ENCODE results near the gene RAP1GDS1. TPM values are rescaled to one million over a fixed set of nuclear protein-coding genes. Genes with fewer than 3 reads are reported as not detected.

Gene RAP1GDS1
- total RNA-seq, 2 donors from 2014 or later = 16.7 to 34.6 TPM

- Histone ChIP-seq H3K4me1 (ENCODE audit: control insufficient read depth in 1 of 2, low read depth in 2 of 2) (no peaks in the 10 kb centered on the region), H3K27ac (no peak overlapping the region), H3K36me3 (peaks cover 5% of the 10 kb centered on the region), H3K27me3 (replicated peaks; ENCODE audit: insufficient read depth) (no peaks in the 10 kb centered on the region), H3K4me3 (no peak overlapping the region), H3K9me3 (no peaks in the 10 kb centered on the region)
- DNase-seq (ENCODE audit: low spot score) = no peak
- TF ChIP-seq CTCF (IDR thresholded peaks at IDR 0.05) = no peak
- no peak for ATAC-seq (ENCODE audit: insufficient number of reproducible peaks, low FRiP score, low read depth)
These were observed 84.7 kb downstream of the RAP1GDS1 start for GRCh38 chr4:98345838-98346237.

GRCh38 chr4:98352396-98352795 lies 91.2 kb downstream of the RAP1GDS1 start:
- Histone ChIP-seq H3K4me3 (no peak overlapping the region), H3K27ac (no peak overlapping the region), H3K9me3 (no peaks in the 10 kb centered on the region), H3K36me3 (no peaks in the 10 kb centered on the region), H3K4me1 (ENCODE audit: control insufficient read depth in 1 of 2, low read depth in 2 of 2) (no peaks in the 10 kb centered on the region), H3K27me3 (replicated peaks; ENCODE audit: insufficient read depth) (no peaks in the 10 kb centered on the region)
- no peak for ATAC-seq (ENCODE audit: insufficient number of reproducible peaks, low FRiP score, low read depth)
- TF ChIP-seq CTCF (IDR thresholded peaks at IDR 0.05) = no peak
- no peak for DNase-seq (ENCODE audit: low spot score)

GRCh38 chr4:98352940-98353339 lies 91.8 kb downstream of the RAP1GDS1 start:
- DNase-seq (ENCODE audit: low spot score) = no peak
- ATAC-seq (ENCODE audit: insufficient number of reproducible peaks, low FRiP score, low read depth) = no peak
- no peak for TF ChIP-seq CTCF (IDR thresholded peaks at IDR 0.05)
- Histone ChIP-seq H3K4me1 (ENCODE audit: control insufficient read depth in 1 of 2, low read depth in 2 of 2) (no peaks in the 10 kb centered on the region), H3K9me3 (no peaks in the 10 kb centered on the region), H3K36me3 (no peaks in the 10 kb centered on the region), H3K27me3 (replicated peaks; ENCODE audit: insufficient read depth) (no peaks in the 10 kb centered on the region), H3K4me3 (no peak overlapping the region), H3K27ac (no peak overlapping the region)

- no peaks in the 10 kb centered on the region for H3K27me3 ChIP-seq (replicated peaks; ENCODE audit: insufficient read depth)
- H3K36me3 ChIP-seq = no peaks in the 10 kb centered on the region
- no peaks in the 10 kb centered on the region for H3K4me1 ChIP-seq (ENCODE audit: control insufficient read depth in 1 of 2, low read depth in 2 of 2)
- DNase-seq (ENCODE audit: low spot score) (no peak), ATAC-seq (ENCODE audit: insufficient number of reproducible peaks, low FRiP score, low read depth) (no peak)
- TF ChIP-seq CTCF (IDR thresholded peaks at IDR 0.05) = no peak
- H3K9me3 ChIP-seq = no peaks in the 10 kb centered on the region
- H3K27ac ChIP-seq = no peak overlapping the region
- H3K4me3 ChIP-seq = no peak overlapping the region
These were observed 97.6 kb downstream of the RAP1GDS1 start for GRCh38 chr4:98358630-98359248.

GRCh38 chr4:98359646-98360045 lies 98.5 kb downstream of the RAP1GDS1 start:
- no peak for TF ChIP-seq CTCF (IDR thresholded peaks at IDR 0.05)
- no peak overlapping the region for H3K4me3 ChIP-seq
- H3K9me3 ChIP-seq = no peaks in the 10 kb centered on the region
- H3K27ac ChIP-seq = no peak overlapping the region
- no peaks in the 10 kb centered on the region for H3K4me1 ChIP-seq (ENCODE audit: control insufficient read depth in 1 of 2, low read depth in 2 of 2)
- DNase-seq (ENCODE audit: low spot score) = no peak
- no peaks in the 10 kb centered on the region for H3K36me3 ChIP-seq
- H3K27me3 ChIP-seq (replicated peaks; ENCODE audit: insufficient read depth) = no peaks in the 10 kb centered on the region
- no peak for ATAC-seq (ENCODE audit: insufficient number of reproducible peaks, low FRiP score, low read depth)

All from thoracic aorta (tissue), 2 donors.